AG04449 (cell line): ENCODE measurements around the gene WSCD2.

Experiments
- CTCF ChIA-PET: fragments of 350-600 bp; formaldehyde crosslinking; extraction: SDS; loops from one replicate; lab custom pipeline; 2021; ENCODE audit warnings: antibody characterized with exemption; lab: Yijun Ruan, JAX
- POLR2A ChIA-PET: fragments of 400-600, 350-600 bp; formaldehyde crosslinking; extraction: SDS; loops from one replicate; lab custom pipeline; 2020; ENCODE audit warnings: antibody characterized with exemption, inconsistent platforms; lab: Yijun Ruan, JAX
- DNase-seq: peaks from one replicate; pipeline ENCODE4 v3.0.0-alpha.2; 2010; ENCODE audit warnings: low read depth, low spot score
- H3K4me3 ChIP-seq: 2 replicates; pipeline ENCODE4 v1.5.1; 2011; ENCODE audit warnings: low read depth, mild to moderate bottlenecking, control low read depth, low read length
- TF ChIP-seq, protein P1 (sequence below): IDR thresholded peaks from one replicate; pipeline ENCODE4 v1.5.1; 2011; ENCODE audit warnings: mild to moderate bottlenecking, moderate library complexity, low read length, control low read depth, inconsistent platforms; ENCODE audit not compliant: insufficient read depth; ENCODE audit errors: missing control alignments

The WSCD2 gene

DNA sequence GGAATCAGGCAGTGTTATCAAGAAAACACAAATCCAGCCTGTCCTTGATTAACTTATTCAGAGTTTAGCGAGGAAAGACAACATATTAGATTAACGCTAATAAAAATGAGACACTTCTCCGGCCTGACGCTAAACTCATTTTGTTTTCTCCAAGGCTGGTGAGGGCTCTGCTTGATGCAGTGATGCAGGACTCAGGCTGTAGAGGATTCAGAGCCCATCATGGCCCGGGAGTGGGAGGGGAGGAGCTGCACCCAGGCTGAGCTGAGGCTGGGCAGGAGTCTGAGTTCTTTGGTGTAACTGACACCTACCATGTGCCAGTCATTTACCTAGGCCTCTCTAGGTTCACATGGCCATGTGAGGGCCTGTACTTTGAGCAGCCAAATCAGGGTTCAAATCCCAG is 70.0 kb downstream of the WSCD2 start:
- CTCF ChIA-PET = no interaction called here
- POLR2A ChIA-PET = no interaction called here
- no peak for DNase-seq

DNA sequence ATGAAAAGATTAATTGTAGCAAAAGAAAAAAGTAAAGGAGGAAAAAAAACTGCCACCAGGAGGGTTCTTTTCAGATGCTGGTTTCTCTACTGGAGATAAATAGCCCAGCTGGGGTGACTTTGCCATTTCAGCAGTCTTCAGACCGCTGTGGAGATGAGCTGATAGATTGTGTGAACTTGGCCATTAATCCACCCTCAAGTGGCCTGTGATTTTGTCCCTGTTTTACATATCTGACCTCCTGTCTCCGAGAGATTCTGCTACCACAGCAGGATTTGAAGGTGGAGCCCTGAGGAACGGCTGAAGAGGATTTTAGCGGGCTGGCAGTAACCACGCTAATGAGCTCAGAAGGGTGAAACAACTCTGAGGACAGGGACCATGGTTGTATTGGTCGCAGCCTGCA is 72.7 kb downstream of the WSCD2 start:
- ChIA-PET CTCF (no interaction called here), POLR2A (no interaction called here)

More for the DNA sequence above, 70.0 kb downstream of the WSCD2 start:
- H3K4me3 ChIP-seq = no peak overlapping the region
- TF ChIP-seq, protein P1, sequence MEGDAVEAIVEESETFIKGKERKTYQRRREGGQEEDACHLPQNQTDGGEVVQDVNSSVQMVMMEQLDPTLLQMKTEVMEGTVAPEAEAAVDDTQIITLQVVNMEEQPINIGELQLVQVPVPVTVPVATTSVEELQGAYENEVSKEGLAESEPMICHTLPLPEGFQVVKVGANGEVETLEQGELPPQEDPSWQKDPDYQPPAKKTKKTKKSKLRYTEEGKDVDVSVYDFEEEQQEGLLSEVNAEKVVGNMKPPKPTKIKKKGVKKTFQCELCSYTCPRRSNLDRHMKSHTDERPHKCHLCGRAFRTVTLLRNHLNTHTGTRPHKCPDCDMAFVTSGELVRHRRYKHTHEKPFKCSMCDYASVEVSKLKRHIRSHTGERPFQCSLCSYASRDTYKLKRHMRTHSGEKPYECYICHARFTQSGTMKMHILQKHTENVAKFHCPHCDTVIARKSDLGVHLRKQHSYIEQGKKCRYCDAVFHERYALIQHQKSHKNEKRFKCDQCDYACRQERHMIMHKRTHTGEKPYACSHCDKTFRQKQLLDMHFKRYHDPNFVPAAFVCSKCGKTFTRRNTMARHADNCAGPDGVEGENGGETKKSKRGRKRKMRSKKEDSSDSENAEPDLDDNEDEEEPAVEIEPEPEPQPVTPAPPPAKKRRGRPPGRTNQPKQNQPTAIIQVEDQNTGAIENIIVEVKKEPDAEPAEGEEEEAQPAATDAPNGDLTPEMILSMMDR = no peak

DNA sequence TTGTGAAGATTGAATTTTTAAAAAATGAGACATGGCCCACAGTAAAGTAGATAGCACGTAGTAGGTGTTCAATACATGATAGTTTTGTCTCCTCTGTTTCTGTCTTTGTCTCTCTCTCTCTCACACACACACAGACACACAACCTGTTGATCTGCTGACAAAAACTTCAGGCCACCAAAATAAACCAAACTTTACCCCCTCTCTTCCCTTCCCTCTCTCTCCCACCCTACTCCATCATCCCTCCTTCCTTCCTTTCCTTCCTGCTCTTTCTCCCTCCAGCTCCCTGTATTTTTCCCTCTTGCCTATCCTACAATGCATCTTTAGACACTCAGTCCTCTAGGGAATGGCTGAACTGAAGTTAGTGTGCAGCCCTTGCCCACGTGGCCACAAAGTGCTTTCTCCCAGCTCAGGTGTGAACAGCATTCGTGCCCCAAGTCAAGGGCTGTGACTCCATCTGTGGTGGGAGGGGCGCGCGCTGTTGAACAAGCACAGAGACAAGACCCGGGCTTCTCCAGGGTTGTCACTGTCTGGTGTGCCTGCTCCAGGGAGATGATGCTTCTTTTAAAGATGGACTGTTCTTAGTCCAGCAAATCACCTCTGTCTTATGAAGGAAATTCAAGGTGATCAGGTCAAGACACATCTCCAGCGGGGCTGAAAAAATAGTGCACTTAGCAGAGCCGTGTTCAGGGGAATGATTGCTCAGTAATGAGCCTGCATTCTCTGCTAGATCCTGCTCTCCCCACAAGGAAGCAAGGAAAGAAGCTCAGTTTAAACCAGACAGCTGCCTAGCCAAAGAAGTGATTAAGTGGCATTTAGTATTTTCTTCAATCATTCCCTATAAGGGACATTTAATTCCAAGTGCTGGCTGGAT is 75.3 kb downstream of the WSCD2 start:
- ChIA-PET POLR2A (no interaction called here), CTCF (interaction anchor here (0.7 kb wide), 1 partner anchor 9 kb away, joined by 3 read pairs; no protein-coding TSS in a partner anchor)
- no peak for DNase-seq
- no peak overlapping the region for H3K4me3 ChIP-seq
- TF ChIP-seq, protein P1 = no peak

More for the DNA sequence above, 72.7 kb downstream of the WSCD2 start:
- DNase-seq = no peak
- no peak overlapping the region for H3K4me3 ChIP-seq
- TF ChIP-seq, protein P1 = no peak

DNA sequence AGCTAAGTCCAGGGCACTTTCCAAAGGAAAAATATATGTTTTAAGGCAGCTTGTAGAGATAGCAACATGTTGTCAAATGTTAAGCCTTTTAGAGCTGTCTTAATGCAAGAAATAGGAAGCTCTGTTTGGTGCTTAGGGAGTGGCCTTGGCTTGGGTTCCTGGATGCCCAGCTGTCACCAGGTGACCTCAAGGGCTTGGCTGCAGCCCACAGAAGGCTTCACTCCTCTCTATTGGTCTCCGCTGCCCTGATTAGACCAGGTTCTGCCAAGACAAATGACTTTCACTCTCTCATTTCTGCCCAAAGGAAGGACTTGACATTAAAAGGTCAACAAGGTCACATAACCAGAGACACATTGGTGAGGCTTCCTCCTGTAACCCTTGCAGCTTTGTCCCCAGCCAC is 76.8 kb downstream of the WSCD2 start:
- DNase-seq = no peak
- ChIA-PET POLR2A (no interaction called here), CTCF (no interaction called here)
- no peak overlapping the region for H3K4me3 ChIP-seq
- TF ChIP-seq, protein P1 = no peak

DNA sequence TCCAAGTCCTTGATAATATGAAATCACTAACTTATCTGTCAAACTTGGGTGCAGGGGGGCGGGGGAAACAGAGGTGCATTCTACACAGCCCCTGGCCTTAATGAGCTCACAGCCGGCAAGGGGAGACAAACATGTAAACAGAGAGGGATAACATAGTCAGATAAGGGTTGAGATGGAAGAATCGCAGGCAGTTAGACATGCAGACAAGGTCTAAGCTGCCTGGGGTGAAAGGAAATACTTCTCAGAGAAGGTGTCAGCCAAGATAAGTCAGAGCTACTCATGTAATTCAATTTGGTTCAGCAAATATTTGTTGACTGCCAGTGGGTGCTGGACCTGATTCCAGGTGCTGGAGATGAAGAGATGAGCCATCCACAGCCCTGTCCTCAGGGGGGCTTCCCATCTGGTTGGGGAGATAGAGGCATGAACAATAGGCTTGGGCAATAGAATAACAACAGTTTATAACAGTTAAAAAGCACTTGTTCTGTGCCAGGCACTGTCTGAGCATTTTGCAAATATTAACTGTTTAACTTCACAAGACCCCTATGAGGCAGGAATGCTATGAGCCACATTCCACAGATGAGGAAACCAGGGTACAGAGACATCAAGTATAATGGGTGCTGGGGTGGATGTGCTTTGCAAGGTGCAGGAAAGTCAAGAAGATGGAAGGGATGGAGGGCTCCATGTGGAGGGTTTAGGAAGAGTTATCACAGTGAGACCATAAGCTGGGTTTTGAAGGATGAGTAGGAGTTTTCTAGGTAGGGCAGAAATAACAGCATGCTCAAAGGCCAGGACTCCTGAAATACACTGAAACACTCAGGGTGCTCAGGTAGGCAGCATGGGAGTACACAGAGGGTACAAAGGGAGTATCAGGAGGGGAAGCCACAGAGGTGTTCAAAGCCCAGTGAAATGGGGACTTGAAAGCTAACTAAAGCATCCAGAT is 79.0 kb downstream of the WSCD2 start:
- CTCF ChIA-PET = no interaction called here
- DNase-seq = no peak
- POLR2A ChIA-PET = no interaction called here

More for the DNA sequence above, 79.0 kb downstream of the WSCD2 start:
- TF ChIP-seq, protein P1 = no peak
- H3K4me3 ChIP-seq = no peak overlapping the region
